ENCODE data around the gene PSKH1. TPM values are rescaled to one million over a fixed set of nuclear protein-coding genes. Genes with fewer than 3 reads are reported as not detected.

Gene PSKH1
- total RNA-seq, 2 donors from 2014 or later = 16.1 to 16.2 TPM

DNA sequence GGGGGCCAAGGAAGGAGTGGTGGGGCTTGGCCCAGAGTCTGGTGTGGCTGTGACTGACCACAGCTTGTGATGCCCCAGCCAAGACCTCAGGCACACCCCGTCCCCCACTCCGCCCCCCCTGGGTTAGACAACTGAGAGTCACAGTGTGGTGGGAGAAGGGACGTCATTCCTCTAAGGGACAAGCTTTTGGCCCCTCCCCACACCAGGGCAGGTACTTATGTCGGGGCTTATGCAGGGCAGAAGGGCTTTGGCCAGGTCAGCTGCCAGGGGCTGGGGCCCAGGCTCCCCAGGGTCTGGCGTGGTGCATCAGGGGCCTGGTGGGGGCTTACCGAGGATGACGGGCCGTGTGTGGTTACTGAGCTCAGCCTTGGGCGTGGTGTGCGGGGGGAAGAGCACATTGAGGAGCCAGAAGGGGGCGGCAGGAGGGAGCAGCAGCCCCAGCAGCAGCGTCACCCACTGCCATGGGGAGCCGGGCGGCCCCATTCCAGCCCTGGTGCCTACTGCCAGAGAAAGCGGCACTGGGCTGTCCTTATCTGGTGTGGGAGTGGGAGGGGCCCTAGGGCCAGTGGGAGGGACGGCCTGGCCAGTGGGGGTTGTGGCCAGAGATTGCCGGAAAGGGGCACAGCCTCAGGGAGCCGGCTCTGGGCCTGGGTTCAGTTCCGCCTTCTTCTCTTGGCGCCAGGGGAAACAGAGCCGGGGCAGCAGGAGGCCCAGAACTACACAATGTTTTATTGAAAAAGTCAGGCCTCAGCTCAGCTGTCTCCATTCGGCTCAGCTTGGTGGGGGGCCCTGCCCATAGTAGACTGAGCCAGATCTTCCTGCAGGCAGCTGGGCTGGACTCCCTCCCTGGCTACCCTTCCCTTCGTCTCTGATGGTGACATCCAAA, 50.8 kb downstream of the PSKH1 start, which contains the start of gene LCAT:
Gene LCAT (minus strand): TSS at position 502 of the 886 bp plus-strand sequence. CDS start 19 bp downstream, at position 483.
- Mint-ChIP-seq H3K27me3 (ENCODE audit: low read depth) (no peaks in the 10 kb centered on the region), H3K4me3 (no peak within 1 kb of the TSS), H3K9me3 (no peaks in the 10 kb centered on the region), H3K36me3 (ENCODE audit: insufficient read depth in 2 of 2) (no peaks in the 10 kb centered on the region), H3K4me1 (ENCODE audit: low read depth) (peaks cover 23% of the 10 kb centered on the region), H3K27ac (no peak within 1 kb of the TSS)
- no peak for ATAC-seq (replicated peaks in 1 of 2)
- DNase-seq = no peak

DNA sequence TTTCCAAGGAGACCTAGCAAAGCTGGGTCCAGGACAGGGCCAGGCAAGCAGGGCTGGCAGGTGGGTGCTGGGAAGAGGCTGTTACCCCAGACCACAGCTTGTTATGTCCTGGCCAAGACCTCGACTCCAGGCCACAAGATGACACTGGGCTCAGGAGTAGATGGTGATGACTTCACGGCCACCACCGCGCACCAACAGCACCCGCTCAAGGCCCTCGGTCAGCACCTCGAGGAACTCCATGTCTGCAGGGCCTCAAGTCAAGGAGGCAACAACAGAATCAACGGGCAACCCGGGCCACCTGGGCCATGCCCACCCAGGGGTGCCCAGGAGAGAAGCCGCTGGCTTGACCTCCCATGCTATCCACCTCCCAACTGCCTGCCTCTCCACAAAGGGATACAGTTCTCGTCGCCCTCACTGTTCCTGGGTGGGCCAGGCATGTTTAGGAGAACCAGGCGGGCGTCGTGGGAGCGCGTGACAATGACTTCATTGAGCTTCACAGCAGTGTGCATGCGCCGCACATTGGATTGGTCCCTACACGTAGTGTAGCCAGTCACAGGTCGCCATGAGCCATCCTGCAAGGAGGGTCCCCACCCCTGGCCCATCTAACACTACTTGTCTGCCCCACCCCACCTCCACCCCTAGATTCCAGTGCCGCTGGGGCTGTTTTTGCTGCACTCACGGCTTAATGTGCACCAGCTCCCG, 51.8 kb downstream of the PSKH1 start:
- no peak overlapping the region for H3K27ac Mint-ChIP-seq
- no peaks in the 10 kb centered on the region for H3K9me3 Mint-ChIP-seq
- no peaks in the 10 kb centered on the region for H3K27me3 Mint-ChIP-seq (ENCODE audit: low read depth)
- no peaks in the 10 kb centered on the region for H3K36me3 Mint-ChIP-seq (ENCODE audit: insufficient read depth in 2 of 2)
- H3K4me1 Mint-ChIP-seq (ENCODE audit: low read depth) = peaks cover 13% of the 10 kb centered on the region
- DNase-seq = no peak
- no peak overlapping the region for H3K4me3 Mint-ChIP-seq
- ATAC-seq (replicated peaks in 1 of 2) = no peak

DNA sequence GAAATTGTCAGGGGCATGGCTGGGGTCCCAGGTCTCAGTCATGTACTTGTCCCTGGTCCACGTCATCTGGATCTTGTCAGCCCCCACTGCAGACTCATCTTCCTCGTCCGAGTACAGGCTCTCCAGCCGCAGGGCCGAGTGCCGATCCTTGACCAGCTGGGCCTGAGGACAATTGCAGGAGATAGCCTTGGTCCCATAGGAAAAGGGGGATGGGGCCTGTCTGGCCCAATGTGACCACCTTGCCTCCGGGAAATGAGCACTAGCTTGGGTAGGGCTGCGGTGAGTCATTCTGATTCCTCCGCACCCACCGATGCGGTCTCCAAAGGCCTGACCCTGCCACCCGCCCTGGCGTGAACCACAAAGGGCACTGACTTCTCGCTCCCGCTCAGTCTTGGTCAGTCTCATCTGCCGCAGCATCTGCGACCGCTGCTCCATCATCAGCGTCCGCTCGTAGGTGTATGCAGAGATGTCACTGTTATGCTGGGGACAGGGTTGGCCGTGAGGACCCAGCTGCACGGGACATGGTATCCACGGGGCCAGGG, 52.4 kb downstream of the PSKH1 start:
- Mint-ChIP-seq H3K4me3 (no peak overlapping the region), H3K27me3 (ENCODE audit: low read depth) (no peaks in the 10 kb centered on the region), H3K36me3 (ENCODE audit: insufficient read depth in 2 of 2) (no peaks in the 10 kb centered on the region), H3K9me3 (no peaks in the 10 kb centered on the region), H3K4me1 (ENCODE audit: low read depth) (peaks cover 7% of the 10 kb centered on the region), H3K27ac (no peak overlapping the region)
- DNase-seq = no peak
- no peak for ATAC-seq (replicated peaks in 1 of 2)

DNA sequence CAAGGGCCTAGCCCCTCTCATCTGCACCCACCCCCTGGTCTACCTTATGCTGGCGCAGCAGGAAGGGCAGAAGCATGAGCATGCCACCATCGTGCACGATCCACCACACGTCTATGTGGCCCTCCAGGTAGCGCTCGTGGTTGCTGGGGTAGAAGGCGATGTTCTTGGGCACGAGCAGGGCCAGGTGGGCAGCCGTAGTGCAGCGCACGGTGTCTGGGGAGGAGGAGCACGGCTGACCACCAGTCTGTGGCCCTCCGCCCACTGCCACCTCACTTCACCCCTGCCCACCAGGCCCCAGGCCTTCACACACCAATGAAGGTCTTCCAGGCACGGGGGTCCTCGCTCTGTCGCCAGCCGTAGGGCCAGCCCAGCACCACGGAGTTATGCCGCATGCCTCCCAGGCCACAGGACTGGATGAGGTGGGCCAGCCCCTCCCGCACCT, 53.1 kb downstream of the PSKH1 start:
- ATAC-seq (replicated peaks in 1 of 2) = no peak
- Mint-ChIP-seq H3K4me1 (ENCODE audit: low read depth) (peaks cover 5% of the 10 kb centered on the region), H3K27me3 (ENCODE audit: low read depth) (no peaks in the 10 kb centered on the region), H3K36me3 (ENCODE audit: insufficient read depth in 2 of 2) (no peaks in the 10 kb centered on the region), H3K27ac (no peak overlapping the region), H3K4me3 (no peak overlapping the region), H3K9me3 (no peaks in the 10 kb centered on the region)
- no peak for DNase-seq

DNA sequence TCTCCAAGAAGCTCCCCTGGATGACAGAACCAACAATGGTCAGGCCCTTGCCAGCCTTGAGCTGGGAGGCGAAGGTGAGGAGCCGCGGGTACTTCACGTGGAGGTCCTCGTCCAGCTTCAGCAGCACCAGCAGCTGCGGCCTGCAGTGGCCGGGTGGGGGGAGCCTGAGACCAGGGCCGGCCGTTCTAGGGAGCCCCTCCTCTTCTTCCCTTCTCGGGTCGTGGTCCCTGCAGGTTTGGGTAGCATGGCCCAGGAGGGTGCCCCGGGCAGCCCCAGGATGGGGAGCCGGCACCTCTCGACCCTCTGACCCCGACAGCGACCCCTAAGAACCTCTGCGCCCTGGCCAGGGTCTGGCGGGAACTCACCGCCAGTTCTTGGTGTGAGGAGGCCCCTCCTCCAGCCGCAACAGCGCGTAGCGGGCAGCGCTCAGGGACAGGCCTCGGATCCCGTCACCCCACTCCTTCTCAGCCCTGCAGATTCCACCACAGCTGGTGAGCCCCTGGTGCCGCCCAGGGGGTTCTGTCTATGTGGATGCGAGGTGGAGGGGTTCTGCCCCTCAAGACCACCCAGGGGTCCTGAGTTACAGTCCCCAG, 54.0 kb downstream of the PSKH1 start:
- H3K9me3 Mint-ChIP-seq = no peaks in the 10 kb centered on the region
- H3K4me3 Mint-ChIP-seq = no peak overlapping the region
- H3K36me3 Mint-ChIP-seq (ENCODE audit: insufficient read depth in 2 of 2) = no peaks in the 10 kb centered on the region
- H3K27me3 Mint-ChIP-seq (ENCODE audit: low read depth) = no peaks in the 10 kb centered on the region
- ATAC-seq (replicated peaks in 1 of 2) (no peak), DNase-seq (no peak)
- H3K4me1 Mint-ChIP-seq (ENCODE audit: low read depth) = peaks cover 3% of the 10 kb centered on the region
- H3K27ac Mint-ChIP-seq = no peak overlapping the region

DNA sequence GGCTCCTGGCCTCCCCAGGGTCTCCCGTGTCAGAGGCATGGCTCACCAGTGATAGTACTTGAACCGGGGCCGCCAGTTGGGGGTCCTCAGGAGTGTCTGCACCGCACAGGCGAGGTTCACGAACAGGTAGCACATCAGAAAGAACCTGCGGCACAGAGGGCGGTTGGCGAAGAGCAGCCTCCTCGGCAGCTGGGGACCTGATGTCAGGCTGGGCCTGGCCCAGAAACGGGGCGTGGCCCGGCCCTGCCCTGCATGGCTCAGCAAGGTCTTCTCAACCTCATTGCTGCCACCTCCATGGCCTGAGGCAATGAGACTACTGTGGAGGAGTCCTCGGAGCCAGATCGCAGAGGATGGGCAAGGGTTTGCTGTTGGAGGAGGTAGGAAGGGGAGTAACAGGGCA, 55.0 kb downstream of the PSKH1 start:
- ATAC-seq (replicated peaks in 1 of 2) (no peak), DNase-seq (no peak)
- Mint-ChIP-seq H3K4me1 (ENCODE audit: low read depth) (no peaks in the 10 kb centered on the region), H3K36me3 (ENCODE audit: insufficient read depth in 2 of 2) (no peaks in the 10 kb centered on the region), H3K9me3 (no peaks in the 10 kb centered on the region), H3K4me3 (no peak overlapping the region), H3K27me3 (ENCODE audit: low read depth) (no peaks in the 10 kb centered on the region), H3K27ac (no peak overlapping the region)

DNA sequence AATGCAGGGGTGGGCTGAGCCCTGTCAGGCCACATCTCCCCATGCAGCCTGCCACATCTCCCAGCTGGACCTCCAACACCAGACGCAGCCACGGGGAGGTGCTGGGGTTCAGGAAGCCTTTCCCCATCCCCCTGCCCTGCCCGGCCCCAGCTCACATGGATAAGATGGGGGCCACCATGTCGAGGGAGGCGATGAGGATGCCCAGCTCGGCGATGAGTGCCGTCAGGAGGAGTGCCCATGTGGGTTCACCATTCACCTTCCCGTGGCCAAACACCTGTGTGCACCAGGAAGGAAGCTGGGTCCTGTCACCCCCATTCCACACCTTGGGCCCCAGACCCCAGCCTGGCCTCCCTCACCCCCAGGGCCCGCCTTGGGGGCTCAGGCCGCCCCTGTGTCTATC, 56.6 kb downstream of the PSKH1 start:
- ATAC-seq (replicated peaks in 1 of 2) (no peak), DNase-seq (no peak)

DNA sequence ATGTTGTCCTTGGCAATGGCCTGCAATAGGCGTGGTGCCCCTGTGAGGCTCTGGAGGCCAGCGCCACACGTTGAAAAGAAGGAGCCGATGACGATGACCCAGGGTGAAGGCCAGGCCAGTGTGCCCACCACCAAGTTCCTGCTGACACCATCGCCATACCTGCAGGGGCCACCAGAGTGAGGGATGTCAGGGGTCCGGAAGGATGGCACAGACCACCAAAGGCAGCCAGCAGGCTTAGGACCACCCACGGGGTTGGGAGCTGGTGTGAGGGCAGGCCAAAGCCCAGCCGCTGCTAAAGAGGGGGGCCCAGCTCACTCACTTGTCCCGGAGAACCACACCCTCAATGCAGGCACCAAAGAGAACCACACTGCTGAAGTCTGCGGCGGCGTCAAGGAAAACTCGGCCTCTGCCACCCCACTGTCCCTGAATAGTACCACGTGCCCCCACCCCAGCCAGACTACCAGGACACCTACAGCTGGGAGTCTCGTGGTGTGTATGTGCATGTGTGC, 57.3 kb downstream of the PSKH1 start:
- Mint-ChIP-seq H3K36me3 (ENCODE audit: insufficient read depth in 2 of 2) (no peaks in the 10 kb centered on the region), H3K4me1 (ENCODE audit: low read depth) (no peaks in the 10 kb centered on the region), H3K27ac (no peak overlapping the region), H3K4me3 (no peak overlapping the region), H3K9me3 (no peaks in the 10 kb centered on the region), H3K27me3 (ENCODE audit: low read depth) (no peaks in the 10 kb centered on the region)
- no peak for ATAC-seq (replicated peaks in 1 of 2)
- no peak for DNase-seq

More for the DNA sequence above, 56.6 kb downstream of the PSKH1 start:
- Mint-ChIP-seq H3K36me3 (ENCODE audit: insufficient read depth in 2 of 2) (no peaks in the 10 kb centered on the region), H3K27me3 (ENCODE audit: low read depth) (no peaks in the 10 kb centered on the region), H3K4me3 (no peak overlapping the region), H3K4me1 (ENCODE audit: low read depth) (no peaks in the 10 kb centered on the region), H3K9me3 (no peaks in the 10 kb centered on the region), H3K27ac (no peak overlapping the region)

DNA sequence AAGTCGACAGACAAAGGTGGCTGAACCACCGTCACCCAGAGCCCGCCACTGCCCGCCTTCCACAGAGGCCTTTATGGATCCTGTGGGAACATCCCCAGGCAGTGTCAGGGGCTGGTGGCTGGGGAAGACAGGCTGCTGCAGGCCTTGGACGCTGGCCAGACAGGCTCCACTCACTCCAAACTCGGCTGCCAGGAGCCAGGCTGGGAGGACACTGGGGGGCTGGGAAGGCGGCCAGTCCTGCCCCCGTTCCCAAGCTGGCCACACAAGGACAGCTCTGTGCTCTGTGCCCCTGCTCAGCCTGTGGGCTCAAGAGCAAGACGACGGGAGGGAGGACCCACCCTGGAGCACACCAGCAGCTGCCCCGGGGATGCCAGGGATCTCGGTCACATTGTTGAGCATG, 58.4 kb downstream of the PSKH1 start:
- ATAC-seq (replicated peaks in 1 of 2) (no peak), DNase-seq (no peak)
- Mint-ChIP-seq H3K36me3 (ENCODE audit: insufficient read depth in 2 of 2) (no peaks in the 10 kb centered on the region), H3K27me3 (ENCODE audit: low read depth) (no peaks in the 10 kb centered on the region), H3K27ac (no peak overlapping the region), H3K9me3 (no peaks in the 10 kb centered on the region), H3K4me1 (ENCODE audit: low read depth) (no peaks in the 10 kb centered on the region), H3K4me3 (no peak overlapping the region)

DNA sequence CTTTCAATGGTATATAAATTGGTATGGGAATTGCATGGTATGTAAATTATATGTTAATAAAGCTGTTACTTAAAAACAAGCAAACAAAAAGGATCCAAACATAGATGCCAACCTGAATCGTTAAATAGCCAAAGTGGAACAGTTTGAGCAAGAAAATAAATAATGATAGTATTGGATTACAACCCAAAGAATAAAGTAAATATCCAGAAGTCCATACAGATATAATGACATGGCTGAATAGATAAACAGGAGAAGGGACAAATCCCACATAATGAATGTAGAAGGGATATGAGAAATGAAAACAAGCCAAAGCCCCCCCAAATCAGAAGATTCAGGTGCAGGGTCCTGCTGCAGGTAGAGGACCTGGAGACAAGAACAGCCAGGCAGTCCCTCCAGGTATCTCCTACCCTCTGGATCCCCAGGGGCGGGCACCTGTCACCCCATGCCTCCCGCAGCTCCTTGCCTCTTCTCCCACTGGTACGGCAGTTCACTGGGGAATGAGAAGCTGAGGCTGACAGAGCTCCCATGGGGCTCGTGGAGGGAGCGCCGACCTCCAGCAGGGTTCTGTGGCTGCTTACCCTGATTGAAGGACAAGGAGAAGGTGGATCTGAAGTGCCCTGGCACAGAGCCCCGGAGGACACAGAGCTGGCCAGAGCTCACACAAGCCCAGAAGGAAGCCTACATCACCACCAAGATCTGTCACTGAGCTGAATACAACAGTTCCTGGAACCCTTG, 60.8 kb downstream of the PSKH1 start:
- Mint-ChIP-seq H3K27me3 (ENCODE audit: low read depth) (no peaks in the 10 kb centered on the region), H3K4me1 (ENCODE audit: low read depth) (no peaks in the 10 kb centered on the region), H3K4me3 (no peak overlapping the region), H3K36me3 (ENCODE audit: insufficient read depth in 2 of 2) (no peaks in the 10 kb centered on the region), H3K27ac (peak overlapping the region; percentile 19), H3K9me3 (no peaks in the 10 kb centered on the region)
- no peak for DNase-seq
- ATAC-seq (replicated peaks in 1 of 2) = no peak

DNA sequence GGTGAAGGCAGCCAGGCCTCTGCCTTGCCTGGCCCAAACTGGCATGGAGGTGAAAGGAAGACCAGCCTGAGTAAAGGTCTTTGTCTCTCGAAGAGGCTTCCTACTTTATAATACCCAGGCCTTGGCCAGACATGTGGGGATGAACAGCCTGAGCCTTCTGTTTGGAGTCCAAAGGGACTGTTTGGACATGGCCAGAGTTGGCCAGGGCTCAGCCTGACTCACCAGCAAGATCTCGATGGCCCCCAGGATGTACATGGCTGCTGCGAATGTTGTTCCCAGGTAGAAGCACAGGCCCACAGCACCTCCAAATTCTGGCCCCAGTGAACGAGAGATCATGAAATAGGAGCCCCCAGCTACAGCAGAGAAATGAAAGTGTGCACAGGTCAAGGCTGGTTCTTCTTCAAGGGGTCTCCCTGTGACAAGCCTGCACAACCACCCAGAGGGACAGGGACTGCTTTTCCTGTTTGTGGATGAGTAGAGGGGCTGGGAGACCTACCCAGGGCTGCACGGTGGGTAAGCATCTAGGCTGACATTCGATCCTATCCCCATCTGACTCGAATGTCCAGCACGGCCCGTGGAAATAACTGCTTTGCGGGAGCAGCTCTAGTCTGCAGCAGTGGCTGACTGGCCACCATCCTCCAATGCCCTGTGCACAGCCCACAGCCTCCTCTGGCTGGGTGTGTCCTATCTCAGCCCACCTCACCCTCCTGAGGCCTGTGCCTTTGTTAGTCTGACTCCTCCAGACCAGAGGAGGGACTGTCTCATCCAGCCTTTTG, 61.6 kb downstream of the PSKH1 start:
- H3K4me3 Mint-ChIP-seq = no peak overlapping the region
- no peak for ATAC-seq (replicated peaks in 1 of 2)

DNA sequence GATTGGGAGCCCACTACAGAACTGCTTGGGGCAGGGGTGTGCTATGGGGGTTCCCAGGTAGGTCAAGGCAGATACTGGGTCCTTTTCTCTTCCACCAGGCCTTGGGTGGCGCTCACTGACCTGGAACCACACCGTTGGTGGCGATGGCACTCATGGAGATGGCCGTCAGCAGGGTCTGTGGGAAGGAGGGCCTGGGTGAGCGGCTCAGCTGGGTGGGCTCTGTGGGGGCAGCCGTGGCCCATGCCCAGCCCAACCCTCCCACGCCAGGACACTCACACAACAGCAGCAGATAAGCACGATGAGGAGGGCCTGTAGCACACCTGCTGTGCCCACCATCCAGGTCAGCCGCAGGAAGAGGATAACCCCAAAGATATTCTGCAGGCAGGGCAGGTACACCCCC, 64.6 kb downstream of the PSKH1 start:
- Mint-ChIP-seq H3K4me1 (ENCODE audit: low read depth) (no peaks in the 10 kb centered on the region), H3K27me3 (ENCODE audit: low read depth) (no peaks in the 10 kb centered on the region), H3K36me3 (ENCODE audit: insufficient read depth in 2 of 2) (peaks cover 0 to 5% of the 10 kb centered on the region in 2 donors), H3K27ac (no peak overlapping the region), H3K4me3 (no peak overlapping the region), H3K9me3 (no peaks in the 10 kb centered on the region)
- ATAC-seq (replicated peaks in 1 of 2) (no peak), DNase-seq (no peak)

More for the DNA sequence above, 61.6 kb downstream of the PSKH1 start:
- Mint-ChIP-seq H3K27me3 (ENCODE audit: low read depth) (no peaks in the 10 kb centered on the region), H3K36me3 (ENCODE audit: insufficient read depth in 2 of 2) (no peaks in the 10 kb centered on the region), H3K4me1 (ENCODE audit: low read depth) (no peaks in the 10 kb centered on the region), H3K9me3 (no peaks in the 10 kb centered on the region), H3K27ac (no peak overlapping the region)
- no peak for DNase-seq
